Measurements from ENCODE around the gene BIRC5. TPM values are rescaled to one million over a fixed set of nuclear protein-coding genes. Genes with fewer than 3 reads are reported as not detected.

BIRC5 gene
- polyA plus RNA-seq, 1 experiment = 15.3 TPM

GRCh38 chr17:78230252-78230962 is 16.4 kb downstream of the BIRC5 start:
- no peak for DNase-seq (ENCODE audit: low read depth, low spot score)
- H3K9me3 ChIP-seq (ENCODE audit: control insufficient read depth, insufficient read depth, low read length) = no peaks in the 10 kb centered on the region; the same call in 1 of the 2 replicates
- TF ChIP-seq, protein P1, sequence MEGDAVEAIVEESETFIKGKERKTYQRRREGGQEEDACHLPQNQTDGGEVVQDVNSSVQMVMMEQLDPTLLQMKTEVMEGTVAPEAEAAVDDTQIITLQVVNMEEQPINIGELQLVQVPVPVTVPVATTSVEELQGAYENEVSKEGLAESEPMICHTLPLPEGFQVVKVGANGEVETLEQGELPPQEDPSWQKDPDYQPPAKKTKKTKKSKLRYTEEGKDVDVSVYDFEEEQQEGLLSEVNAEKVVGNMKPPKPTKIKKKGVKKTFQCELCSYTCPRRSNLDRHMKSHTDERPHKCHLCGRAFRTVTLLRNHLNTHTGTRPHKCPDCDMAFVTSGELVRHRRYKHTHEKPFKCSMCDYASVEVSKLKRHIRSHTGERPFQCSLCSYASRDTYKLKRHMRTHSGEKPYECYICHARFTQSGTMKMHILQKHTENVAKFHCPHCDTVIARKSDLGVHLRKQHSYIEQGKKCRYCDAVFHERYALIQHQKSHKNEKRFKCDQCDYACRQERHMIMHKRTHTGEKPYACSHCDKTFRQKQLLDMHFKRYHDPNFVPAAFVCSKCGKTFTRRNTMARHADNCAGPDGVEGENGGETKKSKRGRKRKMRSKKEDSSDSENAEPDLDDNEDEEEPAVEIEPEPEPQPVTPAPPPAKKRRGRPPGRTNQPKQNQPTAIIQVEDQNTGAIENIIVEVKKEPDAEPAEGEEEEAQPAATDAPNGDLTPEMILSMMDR (IDR thresholded peaks at IDR 0.05; ENCODE audit: low read depth, low read length) = no peak
- H3K4me3 ChIP-seq (ENCODE audit: low read depth, low read length) = no peak overlapping the region
- POLR2A ChIA-PET = no interaction called here
- CTCF ChIA-PET = no interaction called here
- H3K27ac ChIP-seq (ENCODE audit: low read depth, low read length) = no peak overlapping the region
- H3K27me3 ChIP-seq (ENCODE audit: control insufficient read depth, insufficient read depth, low read length) = peaks cover 35% of the 10 kb centered on the region

DNA sequence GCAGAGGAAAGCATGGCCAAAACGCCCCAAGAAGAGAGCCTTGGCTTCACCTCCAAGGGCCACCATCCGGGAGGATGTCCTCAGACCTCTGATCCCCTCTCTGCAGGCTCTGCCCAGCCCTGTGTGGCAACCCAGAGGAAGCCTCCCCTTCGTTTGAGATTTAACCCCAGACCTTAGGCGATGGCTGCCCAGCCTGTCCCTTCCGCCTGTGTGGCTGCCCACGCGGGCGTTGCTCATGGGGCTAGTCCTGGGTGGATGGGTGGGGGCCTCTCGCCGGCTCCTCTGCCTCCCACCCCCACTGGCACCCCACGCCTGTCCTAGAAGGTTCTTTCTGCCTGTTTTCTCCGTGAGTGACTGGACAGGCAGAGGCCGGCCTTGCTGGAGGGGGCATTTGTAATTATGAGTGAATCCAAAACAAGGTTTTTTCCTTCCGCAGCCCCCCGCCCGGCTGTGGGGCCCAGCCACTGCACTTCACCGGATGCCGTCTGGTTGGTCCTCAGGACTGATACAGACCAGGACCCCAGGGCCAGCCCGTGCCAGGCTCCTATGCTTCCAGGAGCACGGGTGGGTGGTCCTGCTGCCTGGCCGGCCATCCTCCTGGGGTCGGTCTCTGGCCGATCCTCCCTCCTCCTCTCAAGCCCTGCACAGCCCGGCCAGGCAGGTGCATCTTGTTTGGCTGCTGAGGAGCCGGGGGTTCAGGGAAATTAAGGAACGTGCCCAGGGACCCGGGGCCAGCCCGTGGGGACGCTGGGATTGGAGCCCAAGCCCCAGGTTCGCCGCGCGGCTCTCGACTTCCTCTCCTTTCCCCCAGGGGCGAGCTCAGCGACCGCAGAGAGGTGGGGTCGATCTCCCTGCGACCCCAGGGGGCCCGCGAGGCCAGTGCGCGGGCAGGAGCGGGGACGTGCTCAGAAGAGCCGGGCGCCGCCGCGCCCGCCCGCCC is 17.2 kb downstream of the BIRC5 start, which contains the start of gene TMEM235:
Gene TMEM235, plus strand, starts transcription at position 636 of the 940 bp plus-strand sequence. CDS start 393 bp downstream, outside the sequence.
- ChIA-PET CTCF (no interaction called here), POLR2A (no interaction called here)
- TF ChIP-seq, protein P1 (IDR thresholded peaks at IDR 0.05; ENCODE audit: low read depth, low read length) = no peak

GRCh38 chr17:78231991-78232858 is 18.2 kb downstream of the BIRC5 start:
- no peak overlapping the region for H3K4me3 ChIP-seq (ENCODE audit: low read depth, low read length)
- DNase-seq (ENCODE audit: low read depth, low spot score) = no peak
- no peaks in the 10 kb centered on the region; the same call in 1 of the 2 replicates for H3K9me3 ChIP-seq (ENCODE audit: control insufficient read depth, insufficient read depth, low read length)
- H3K27me3 ChIP-seq (ENCODE audit: control insufficient read depth, insufficient read depth, low read length) = peaks cover 35% of the 10 kb centered on the region
- TF ChIP-seq, protein P1 (IDR thresholded peaks at IDR 0.05; ENCODE audit: low read depth, low read length) = no peak
- H3K27ac ChIP-seq (ENCODE audit: low read depth, low read length) = no peak overlapping the region
- ChIA-PET CTCF (no interaction called here), POLR2A (no interaction called here)

More for the DNA sequence above, 17.2 kb downstream of the BIRC5 start, which contains the start of gene TMEM235:
- no peak for DNase-seq (ENCODE audit: low read depth, low spot score)
- H3K27ac ChIP-seq (ENCODE audit: low read depth, low read length) = no peak within 1 kb of the TSS
- peaks cover 35% of the 10 kb centered on the region for H3K27me3 ChIP-seq (ENCODE audit: control insufficient read depth, insufficient read depth, low read length)
- no peak within 1 kb of the TSS for H3K4me3 ChIP-seq (ENCODE audit: low read depth, low read length)
- H3K9me3 ChIP-seq (ENCODE audit: control insufficient read depth, insufficient read depth, low read length) = no peaks in the 10 kb centered on the region; the same call in 1 of the 2 replicates

DNA sequence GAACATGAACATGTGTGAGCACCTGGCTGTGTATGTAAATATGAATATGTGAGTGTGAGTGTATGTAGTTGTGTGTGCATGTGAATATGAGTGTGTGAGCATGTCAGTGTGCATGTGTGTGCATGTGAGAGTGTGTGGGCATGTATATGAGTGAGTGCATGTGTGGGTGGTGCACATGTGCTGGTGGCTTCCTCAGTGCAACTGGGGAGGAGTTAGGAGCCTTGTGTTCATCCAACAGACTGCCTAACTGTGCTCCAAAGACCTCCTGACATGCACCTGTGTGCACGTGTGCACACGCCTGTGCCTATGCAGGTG is 18.8 kb downstream of the BIRC5 start:
- no peaks in the 10 kb centered on the region; the same call in 1 of the 2 replicates for H3K9me3 ChIP-seq (ENCODE audit: control insufficient read depth, insufficient read depth, low read length)
- H3K27ac ChIP-seq (ENCODE audit: low read depth, low read length) = no peak overlapping the region
- POLR2A ChIA-PET = no interaction called here
- DNase-seq (ENCODE audit: low read depth, low spot score) = no peak
- H3K4me3 ChIP-seq (ENCODE audit: low read depth, low read length) = no peak overlapping the region
- peaks cover 35% of the 10 kb centered on the region for H3K27me3 ChIP-seq (ENCODE audit: control insufficient read depth, insufficient read depth, low read length)
- TF ChIP-seq, protein P1 (IDR thresholded peaks at IDR 0.05; ENCODE audit: low read depth, low read length) = no peak
- CTCF ChIA-PET = no interaction called here
